NCI-H82 treated with DMSO at 0.1 percent for 48 hours (cell line): ENCODE measurements around the gene GPR50.

Experiments used
- DNase-seq: peaks from one replicate; lab custom pipeline; 2025; ENCODE audit not compliant: unreplicated experiment; lab: John Stamatoyannopoulos, UW

GPR50 gene

GRCh38 chrX:151226941-151227340 lies 50.6 kb downstream of the GPR50 start:
- no peak for DNase-seq

DNA sequence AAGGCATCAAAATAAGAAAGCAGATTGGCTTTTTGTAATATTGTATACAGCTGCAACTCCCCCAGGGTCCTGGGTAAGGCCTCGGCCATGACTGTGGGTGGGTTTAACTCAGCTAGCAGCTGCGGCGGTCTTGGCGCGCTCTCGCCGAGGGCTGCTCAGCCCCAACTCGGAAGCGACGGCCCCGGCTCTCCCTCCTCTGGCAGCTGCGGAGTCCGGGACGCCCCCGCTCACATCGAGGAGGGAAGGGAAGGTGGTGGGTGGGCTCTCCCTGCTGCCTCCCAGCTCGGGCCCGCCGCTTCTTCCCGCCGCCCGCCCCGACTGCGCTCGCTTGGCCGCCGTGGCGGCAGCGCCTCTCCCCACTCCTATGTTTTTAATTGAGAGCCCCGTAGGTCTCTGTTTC lies 51.2 kb downstream of the GPR50 start:
- no peak for DNase-seq

DNA sequence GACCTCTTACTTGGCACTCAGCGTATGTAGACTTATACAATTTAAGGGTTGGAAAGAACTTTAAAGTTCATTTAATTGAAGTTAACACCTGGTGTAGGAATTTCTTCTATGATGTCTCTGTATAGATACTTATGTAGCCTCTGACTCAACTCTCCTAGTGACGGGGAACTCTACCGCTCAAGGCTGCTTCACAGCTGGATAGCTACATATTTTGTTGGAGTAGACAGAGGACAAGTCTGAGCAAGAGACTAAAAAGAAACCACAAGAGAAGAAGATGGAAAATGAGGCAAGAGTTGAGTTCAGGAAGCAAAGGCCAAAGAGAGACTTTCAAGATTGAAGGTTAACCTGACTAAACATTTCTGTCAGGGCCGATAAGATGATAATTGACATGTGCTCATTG lies 52.6 kb downstream of the GPR50 start:
- no peak for DNase-seq
